Middle frontal gyrus (tissue), 1 donor: ENCODE data around the gene PCGF3.
"Not testable (repeated sequence)": the region's sequence is repeated elsewhere in the genome, so short reads cannot be mapped to it uniquely, and the experiment has no call there.

Experiments used
- DNase-seq: peaks from one replicate; pipeline ENCODE4 v3.0.0-alpha.2; 2015; ENCODE audit warnings: low spot score; ENCODE audit errors: extremely low spot score

PCGF3 gene

GRCh38 chr4:762211-763190 is 56.9 kb downstream of the PCGF3 start:
- no peak for DNase-seq

GRCh38 chr4:763191-763810 is 57.7 kb downstream of the PCGF3 start:
- DNase-seq: no peak

DNA sequence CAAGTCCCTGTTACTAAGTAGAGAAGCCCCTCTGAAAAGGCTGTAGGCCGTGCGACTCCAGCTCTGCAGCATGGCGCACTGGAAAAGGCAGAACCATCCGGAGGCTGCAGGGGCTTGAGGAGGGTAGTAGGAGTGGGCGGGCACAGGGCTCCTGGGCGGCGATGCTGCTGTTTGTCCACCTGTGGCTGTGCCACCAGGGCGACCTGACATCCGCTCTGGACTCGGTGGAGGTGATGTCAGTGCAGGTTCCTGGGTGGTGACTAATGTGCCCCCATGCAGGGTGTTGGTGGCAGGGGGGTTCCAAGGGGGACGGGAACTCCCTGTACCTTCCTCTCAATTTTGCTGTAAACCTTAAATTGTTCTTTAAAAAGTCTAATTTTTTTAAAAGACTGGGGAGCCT is 58.3 kb downstream of the PCGF3 start:
- no peak for DNase-seq

GRCh38 chr4:764405-765169 is 59.0 kb downstream of the PCGF3 start:
- no peak for DNase-seq

DNA sequence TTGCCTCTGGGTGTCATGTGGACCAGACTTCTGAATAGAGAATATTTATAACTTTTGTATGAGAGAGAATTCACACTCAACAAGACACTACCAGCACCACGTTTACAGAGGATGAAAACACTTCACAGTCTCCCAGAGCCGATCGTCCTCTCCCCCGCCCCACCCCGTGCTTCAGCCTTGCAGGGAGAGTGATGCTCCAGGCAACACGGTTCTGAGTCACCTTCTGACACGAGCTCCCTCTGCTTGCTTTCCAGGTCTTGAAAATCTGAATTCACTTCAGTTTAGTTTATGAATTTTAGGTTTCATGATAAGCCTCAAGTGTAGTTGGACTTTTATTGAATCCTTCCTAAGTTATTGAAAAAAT is 60.5 kb downstream of the PCGF3 start:
- no peak for DNase-seq

DNA sequence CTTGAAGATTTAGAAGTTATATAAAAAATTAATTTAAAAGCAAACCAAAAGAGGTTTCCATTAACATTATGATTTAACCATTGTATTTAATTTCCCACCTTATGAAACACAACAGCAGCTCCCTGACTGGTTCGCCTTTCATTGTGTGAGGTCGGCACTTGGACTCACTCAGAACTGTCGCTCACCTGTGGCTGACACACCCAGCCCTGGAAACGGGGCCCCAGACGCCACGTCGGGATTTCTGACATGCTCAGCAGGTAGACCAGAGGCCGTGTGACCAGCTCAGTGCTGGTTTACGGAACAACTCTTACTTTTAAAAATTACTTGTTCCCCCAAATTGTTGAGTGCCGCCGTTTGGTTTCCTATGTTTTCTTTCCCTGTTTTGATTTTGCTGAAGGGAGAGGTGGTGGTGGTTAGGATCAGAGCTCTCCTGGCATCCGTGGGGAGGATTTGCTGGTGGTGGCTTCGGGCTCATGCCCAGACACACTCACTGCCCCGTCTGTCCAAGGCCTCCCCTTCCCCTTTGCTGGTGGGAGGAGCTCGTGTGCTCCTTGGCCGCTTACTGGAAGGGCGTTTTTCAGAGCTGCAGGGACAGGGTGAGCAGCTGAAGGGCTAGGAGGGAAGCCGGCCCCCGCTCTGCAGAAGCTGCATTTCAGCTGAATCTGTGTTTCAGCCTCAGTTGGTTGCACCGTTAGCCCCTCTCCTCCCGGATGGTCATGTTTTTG is 61.1 kb downstream of the PCGF3 start:
- DNase-seq: no peak

- DNase-seq: no peak
Measured at GRCh38 chr4:768076-768475, 62.4 kb downstream of the PCGF3 start.

GRCh38 chr4:768995-769394 is 63.4 kb downstream of the PCGF3 start:
- DNase-seq: no peak

- no peak for DNase-seq
Measured at GRCh38 chr4:769511-769910, 63.9 kb downstream of the PCGF3 start.

- DNase-seq: no peak
Measured at GRCh38 chr4:770022-770421, 64.4 kb downstream of the PCGF3 start.

DNA sequence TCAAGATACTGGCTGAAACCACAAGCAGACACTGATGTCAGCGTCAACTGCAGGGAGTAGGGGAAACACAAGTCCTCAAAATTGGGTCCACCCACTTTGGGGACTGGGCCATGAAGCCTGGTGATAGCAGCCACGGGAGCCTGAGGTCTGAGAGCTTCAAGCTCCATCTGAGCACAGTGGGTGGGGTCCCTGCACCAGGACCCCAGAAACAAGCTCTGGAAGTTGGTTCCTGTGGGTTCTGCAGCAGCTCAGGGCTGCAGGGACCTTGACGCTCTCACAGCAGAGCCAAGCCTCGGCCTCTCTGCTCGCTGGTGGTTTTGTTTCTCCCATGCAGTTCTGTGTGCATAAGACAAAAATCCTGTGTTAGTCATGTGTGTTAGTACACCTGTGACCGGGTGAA is 65.8 kb downstream of the PCGF3 start:
- no peak for DNase-seq

- no peak for DNase-seq
Measured at GRCh38 chr4:772118-772517, 66.5 kb downstream of the PCGF3 start.

GRCh38 chr4:772776-773175 is 67.1 kb downstream of the PCGF3 start:
- DNase-seq: no peak

GRCh38 chr4:773214-773613 is 67.6 kb downstream of the PCGF3 start:
- no peak for DNase-seq

GRCh38 chr4:774419-775092 is 68.9 kb downstream of the PCGF3 start:
- not testable (repeated sequence) for DNase-seq

DNA sequence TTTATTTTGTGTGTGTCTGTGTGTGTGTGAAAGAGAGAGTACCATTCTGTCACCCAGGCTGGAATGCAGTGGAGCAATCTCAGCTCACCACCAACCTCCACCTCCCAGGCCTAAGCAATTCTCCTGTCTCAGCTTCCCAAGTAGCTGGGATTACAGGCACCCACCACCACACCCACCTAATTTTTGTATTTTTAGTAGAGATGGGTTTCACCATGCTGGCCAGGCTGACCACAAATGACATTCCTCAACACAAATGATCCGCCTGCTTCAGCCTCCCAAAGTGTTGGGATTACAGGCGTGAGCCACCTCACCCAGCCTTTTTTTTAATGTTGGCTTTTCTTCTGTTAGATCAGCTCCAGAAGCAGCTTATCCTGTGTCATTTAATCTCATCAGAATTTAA is 69.9 kb downstream of the PCGF3 start:
- DNase-seq: not testable (repeated sequence)

DNA sequence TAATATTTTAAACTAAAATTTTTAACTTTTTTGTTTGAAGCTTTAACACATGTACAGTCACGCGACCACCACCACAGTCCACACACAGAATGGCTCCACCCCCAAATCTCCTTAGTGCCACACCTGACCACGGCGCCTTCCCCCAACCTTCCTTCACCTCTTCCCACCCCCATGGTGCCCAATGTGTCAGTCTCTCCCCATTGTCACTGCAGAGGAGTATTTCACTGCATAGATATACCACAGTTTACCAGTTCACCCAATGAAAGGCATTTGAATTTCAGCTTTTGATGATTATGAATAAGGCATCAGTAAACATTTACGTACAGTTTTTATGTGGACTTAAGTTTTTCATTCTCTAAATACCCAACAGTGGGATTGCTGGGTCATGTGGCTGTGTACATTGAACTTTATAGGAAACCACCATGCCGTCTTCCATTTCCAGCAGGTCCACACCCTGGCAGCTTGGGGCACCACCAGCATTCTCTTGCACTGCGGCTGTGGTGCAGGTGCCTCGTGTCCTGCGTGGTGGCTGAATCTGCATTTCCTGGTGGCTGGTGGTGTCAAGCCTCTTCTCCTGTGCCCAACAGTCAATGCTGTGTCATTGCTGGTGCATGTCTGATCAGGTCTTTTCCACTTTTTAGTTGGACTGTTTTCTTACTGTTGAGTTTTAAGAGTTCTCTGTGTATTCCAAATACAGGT is 71.3 kb downstream of the PCGF3 start:
- no peak for DNase-seq

- DNase-seq: no peak
Measured at GRCh38 chr4:777520-778262, 72.1 kb downstream of the PCGF3 start.

DNA sequence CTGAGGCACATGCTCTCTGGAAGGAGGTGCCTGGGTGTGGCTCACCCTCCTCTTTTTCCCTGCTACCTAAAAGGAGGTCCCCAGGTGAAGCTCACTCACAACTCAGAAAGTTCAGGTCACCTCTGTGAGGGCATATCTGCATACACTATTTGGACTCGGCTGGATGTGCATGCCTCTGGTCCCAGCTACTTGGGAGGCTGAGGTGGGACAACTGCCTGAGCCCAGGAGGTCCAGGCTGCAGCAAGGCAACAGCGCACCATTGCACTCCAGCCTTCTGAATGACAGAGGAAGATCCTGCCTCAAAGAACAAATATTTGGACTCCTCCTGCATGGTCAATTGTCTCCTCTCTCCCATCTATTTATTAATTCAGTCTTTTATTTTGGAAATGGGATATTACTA is 73.9 kb downstream of the PCGF3 start:
- DNase-seq: no peak
